GM19452 (cell line): ENCODE data around the gene TTC28.

Experiments used
- ATAC-seq: cut with Tn5 transposase; IDR thresholded peaks from one replicate; pipeline ENCODE4 v1.9.1; 2021; ENCODE audit not compliant: unreplicated experiment

TTC28 gene

GRCh38 chr22:28412109-28412508 is 267.5 kb downstream of the TTC28 start:
- no peak for ATAC-seq

GRCh38 chr22:28411125-28411524 is 268.5 kb downstream of the TTC28 start:
- no peak for ATAC-seq

DNA sequence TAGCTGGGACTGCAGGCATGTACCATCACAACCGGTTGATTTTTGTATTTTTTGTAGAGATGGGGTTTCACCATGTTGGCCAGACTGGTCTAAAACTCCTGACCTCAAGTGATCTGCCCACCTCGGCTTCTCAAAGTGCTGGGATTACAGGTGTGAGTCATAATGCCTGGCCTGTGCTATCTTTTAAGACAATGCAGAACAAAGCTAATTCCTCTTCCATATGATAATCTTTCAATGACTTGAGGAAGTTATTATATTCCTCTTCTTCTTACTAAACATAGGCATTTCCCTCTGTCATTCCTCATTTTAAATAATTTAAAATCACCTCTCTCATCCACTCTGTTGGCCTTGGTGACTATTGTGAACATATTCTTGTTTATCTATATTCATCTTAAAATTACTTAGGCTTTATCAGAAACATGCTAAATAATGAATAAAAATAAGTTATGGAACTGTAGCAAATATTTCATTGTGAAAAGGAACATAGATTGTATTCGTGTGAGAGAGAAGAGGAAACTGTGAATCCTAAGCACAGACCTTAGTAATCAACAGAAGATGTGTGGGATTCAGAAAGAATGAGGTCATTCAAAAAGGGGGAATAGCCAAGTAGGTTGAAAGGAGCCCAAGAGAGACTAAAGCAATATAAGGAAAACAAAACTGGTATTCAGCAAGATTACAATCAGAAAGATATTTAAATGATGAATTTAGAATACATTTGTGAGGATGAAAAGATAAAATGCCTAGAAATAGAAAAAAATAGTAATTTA is 269.4 kb downstream of the TTC28 start:
- no peak for ATAC-seq

GRCh38 chr22:28408709-28409108 is 270.9 kb downstream of the TTC28 start:
- no peak for ATAC-seq

GRCh38 chr22:28407645-28408044 is 272.0 kb downstream of the TTC28 start:
- no peak for ATAC-seq

DNA sequence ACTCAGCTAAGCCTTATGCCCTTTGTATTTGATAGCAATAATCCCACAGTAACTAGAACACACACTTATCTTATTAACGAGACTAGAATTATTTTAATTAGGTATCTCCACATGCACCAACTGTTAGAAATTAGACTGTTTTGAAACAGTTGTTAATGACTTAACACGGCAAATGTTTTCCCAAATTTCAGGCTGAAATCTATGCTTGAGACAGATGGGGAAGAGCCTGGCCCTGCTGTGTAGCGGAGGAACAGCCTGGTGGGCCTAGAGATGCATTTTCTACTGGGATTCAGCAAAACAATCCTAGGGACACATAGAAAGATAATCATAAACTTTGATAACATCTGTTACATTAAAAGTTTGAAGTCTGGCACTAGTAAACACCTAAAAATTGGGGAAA is 273.4 kb downstream of the TTC28 start:
- ATAC-seq: no peak

DNA sequence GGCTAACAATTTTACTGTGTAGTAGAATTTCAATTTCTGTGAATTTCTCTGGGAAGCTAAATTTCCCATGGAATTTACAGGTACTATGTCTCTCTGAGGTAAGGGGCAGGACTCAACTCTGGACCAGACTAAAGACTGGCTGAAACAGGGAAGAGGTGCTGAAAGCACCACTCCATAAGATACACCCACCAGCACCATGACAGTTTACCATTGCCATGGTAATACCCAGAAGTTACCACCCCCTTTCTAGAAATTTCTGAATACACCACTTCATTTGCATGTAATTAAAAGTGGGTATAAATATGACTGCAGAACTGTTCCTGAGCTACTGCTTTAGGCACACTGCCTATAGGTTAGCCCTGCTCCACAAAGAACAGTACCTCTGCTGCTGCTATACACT is 274.1 kb downstream of the TTC28 start:
- no peak for ATAC-seq

DNA sequence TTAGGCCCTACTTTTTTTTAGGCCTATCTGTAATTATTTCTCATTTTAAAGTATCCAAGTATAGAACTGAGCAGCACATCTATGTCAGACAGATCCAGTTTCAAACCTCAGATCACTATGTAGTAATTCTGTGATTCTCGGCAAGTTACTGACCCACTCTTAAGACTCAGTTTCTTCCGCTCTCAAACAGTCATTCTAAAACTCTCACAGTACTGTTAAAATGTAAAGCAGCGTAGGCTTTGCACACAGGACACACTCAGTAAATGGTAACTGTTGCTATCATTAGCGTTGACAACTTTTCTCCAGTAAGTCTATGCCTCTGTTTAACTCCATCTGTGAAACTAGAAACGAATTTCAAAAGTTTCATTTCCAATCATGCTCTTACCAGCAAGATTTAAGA is 277.1 kb downstream of the TTC28 start:
- no peak for ATAC-seq

DNA sequence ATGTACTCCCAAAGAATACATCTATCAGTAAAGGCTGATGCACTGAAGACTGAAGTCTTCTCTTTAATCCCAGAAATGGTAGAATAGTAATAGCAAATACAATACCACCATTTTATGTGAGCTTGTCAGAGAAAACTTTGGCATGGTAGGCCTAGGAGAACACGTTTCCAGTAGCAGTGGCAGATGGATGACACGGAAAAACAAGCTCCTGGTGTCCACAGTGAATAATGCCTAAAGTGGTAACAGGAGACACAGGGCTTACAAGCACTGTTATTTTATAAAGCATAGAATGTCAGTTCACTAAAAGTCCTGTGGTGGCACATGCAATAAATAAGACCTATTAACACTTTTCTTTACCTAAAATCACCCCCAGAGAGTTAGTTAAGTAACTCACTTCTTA is 277.6 kb downstream of the TTC28 start:
- ATAC-seq: no peak

- no peak for ATAC-seq
Measured at GRCh38 chr22:28398981-28399380, 280.7 kb downstream of the TTC28 start.

GRCh38 chr22:28398355-28398754 is 281.3 kb downstream of the TTC28 start:
- no peak for ATAC-seq

GRCh38 chr22:28397306-28397705 is 282.3 kb downstream of the TTC28 start:
- no peak for ATAC-seq

GRCh38 chr22:28395920-28396753 is 283.5 kb downstream of the TTC28 start:
- ATAC-seq: no peak

- ATAC-seq: no peak
Measured at GRCh38 chr22:28395520-28395919, 284.1 kb downstream of the TTC28 start.

DNA sequence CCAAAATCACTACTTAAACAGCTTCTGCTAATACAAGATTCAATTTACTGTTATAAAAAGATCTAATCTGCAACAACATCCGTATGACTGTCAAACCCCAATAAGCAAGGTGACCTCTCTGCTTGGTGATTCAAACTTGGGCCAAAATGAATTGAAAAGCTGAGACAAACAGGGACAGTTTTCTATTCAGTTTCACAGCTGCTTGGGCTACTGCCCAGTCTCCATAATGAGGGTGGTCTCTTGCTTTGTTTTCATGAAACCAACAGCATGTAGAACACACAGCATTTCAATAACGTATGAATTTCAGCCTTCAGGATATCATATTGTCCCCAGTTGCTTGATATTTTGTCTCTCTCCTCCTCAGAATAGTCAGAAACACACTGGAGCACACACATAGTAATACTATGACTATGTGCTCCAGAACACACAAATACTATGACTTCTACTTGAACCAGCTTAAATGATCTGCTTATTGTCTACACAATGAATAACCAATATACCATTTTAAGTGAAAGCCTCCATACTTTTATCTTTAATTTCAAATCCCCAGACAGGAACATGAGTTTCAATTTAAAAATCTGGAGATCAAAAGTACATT is 285.0 kb downstream of the TTC28 start:
- ATAC-seq: no peak

DNA sequence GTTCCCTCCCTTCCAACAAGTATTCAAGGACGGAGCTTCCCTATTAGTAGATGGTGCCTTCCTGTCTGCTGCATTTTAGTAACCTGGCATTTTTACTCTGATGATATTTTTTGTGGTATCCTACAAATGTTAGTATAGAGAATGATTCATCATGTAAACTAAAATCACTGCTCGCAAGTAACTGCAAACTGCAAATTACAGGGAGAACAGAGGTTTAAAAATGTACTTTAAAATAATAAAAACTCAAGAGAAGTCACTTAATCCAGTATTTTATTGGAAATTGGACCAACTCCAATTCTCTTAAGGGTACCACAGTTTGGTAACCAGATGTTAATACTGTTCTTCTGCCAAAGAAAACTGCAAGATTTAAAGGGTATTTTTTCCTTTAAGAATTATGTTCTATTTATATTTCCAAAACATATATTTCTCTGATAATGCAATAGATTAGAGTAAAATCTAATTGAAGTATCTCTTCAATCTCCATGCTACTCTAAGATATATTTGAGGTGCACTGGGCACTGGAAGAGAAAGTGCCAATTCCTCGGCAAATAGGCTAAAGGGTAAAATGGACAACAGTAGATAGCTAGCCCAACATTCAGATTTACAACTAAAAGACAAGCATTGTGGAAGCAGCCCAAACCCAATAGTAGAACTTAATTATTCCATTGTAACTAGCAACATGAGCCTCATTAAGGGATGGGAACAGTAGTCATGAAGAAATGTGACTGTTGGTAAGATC is 298.0 kb downstream of the TTC28 start:
- ATAC-seq: no peak

- no peak for ATAC-seq
Measured at GRCh38 chr22:28379951-28380350, 299.7 kb downstream of the TTC28 start.

DNA sequence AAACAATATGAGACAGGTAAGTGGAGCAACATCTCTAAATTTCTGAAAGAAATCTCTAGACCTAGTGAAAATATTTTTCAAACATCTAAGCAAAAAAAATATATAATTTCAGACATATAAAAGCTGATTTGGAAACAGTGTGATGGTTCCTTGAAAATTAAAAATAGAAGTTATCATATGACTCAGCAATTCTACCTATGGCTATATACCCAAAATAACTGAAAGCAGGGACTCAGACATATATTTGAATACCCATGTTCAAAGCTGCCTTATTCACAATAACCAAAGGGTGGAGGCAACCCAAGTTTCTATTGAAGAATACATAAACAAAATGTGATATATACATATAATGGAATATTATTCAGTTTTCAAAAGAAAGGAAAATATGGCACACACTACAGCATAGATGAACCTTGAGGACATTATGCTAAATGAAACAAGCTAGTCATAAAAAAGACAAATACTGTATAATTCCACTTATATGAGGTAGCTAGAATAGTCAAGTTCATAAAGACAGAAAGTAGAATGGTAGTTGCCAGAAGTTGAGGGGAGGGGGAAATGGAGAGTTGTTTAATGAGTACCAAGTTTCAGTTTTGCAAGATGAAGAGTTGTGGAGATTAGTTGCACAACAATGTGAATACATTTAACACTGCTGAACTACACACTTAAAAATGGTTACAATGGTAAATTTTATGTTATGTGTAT is 300.4 kb downstream of the TTC28 start:
- ATAC-seq: no peak

GRCh38 chr22:28375761-28376534 is 303.7 kb downstream of the TTC28 start:
- no peak for ATAC-seq

- no peak for ATAC-seq
Measured at GRCh38 chr22:28373831-28374230, 305.8 kb downstream of the TTC28 start.
